Gastrocnemius medialis (tissue), 4 donors: ENCODE results near the gene NOB1.

Source experiments
- CTCF ChIP-seq, 5 experiments: fragments of 450-650 bp in 3 of 5; fragments of 200-600 bp in 2 of 5; sonication (generic) in 2 of 5; IDR thresholded peaks in 4 of 5; conservative IDR thresholded peaks in 1 of 5; 1 replicate in 4 of 5; 2 replicates in 1 of 5; pipeline ENCODE4 v1.5.1; 2016 to 2019; ENCODE audit warnings: antibody characterized with exemption in 5 of 5, mild to moderate bottlenecking in 3 of 5, moderate library complexity in 3 of 5
- POLR2A ChIP-seq, 2 donors: fragments of 450-650 bp; IDR thresholded peaks; one replicate each; pipeline ENCODE4 v1.6.1; 2017; ENCODE audit warnings: antibody characterized with exemption in 2 of 2, mild to moderate bottlenecking in 2 of 2, moderate library complexity in 2 of 2

- TF ChIP-seq CTCF (IDR thresholded peaks at IDR 0.05 in 4 of 5, conservative IDR thresholded peaks at IDR 0.05 in 1 of 5), result no peak
- TF ChIP-seq POLR2A (IDR thresholded peaks at IDR 0.05), result no peak
Measured at GRCh38 chr16:69798466-69798865, 43.7 kb upstream of the NOB1 start.
